Sigmoid colon (tissue), 7 donors: ENCODE measurements around the gene C14orf119. TPM values are rescaled to one million over a fixed set of nuclear protein-coding genes. Genes with fewer than 3 reads are reported as not detected.
A peak's percentile ranks its signal among the peaks of the same experiment; 100 is the strongest.

Source experiments
- DNase-seq: peaks from one replicate; pipeline ENCODE4 v3.0.0-alpha.2; 2019
- H3K27ac ChIP-seq, 4 donors: fragments of 200-600 bp; sonication (generic); one replicate each; pipeline ENCODE4 v1.5.1; 2016 to 2019; ENCODE audit warnings: mild to moderate bottlenecking in 1 of 4
- H3K27me3 ChIP-seq, 3 donors: fragments of 200-600 bp; sonication (generic); one replicate each; pipeline ENCODE4 v1.5.1; 2019; ENCODE audit warnings: mild to moderate bottlenecking in 1 of 3
- H3K36me3 ChIP-seq, 4 donors: fragments of 200-600 bp; sonication (generic); one replicate each; pipeline ENCODE4 v1.5.1; 2016 to 2019
- H3K4me1 ChIP-seq, 4 donors: fragments of 200-600 bp; sonication (generic); one replicate each; pipeline ENCODE4 v1.5.1; 2017 to 2019
- H3K4me3 ChIP-seq, 4 donors: fragments of 200-600 bp; sonication (generic); one replicate each; pipeline ENCODE4 v1.5.1; 2017 to 2019; ENCODE audit warnings: mild to moderate bottlenecking in 2 of 4, moderate library complexity in 1 of 4
- H3K9me3 ChIP-seq, 4 donors: fragments of 200-600 bp in 3 of 4; sonication (generic) in 3 of 4; one replicate each; pipeline versions ENCODE4 v1.5.1 to v1.6.1; 2013 to 2019
- EP300 ChIP-seq, 4 donors: sonication (generic); formaldehyde crosslinking; IDR thresholded peaks; one replicate each; pipeline ENCODE4 v1.6.1; 2017; ENCODE audit warnings: antibody characterized with exemption in 4 of 4
- POLR2A ChIP-seq, 2 donors: fragments of 450-650 bp; IDR thresholded peaks; one replicate each; pipeline ENCODE4 v1.6.1; 2016; ENCODE audit warnings: antibody characterized with exemption in 2 of 2, mild to moderate bottlenecking in 2 of 2, moderate library complexity in 2 of 2
- POLR2AphosphoS5 ChIP-seq, 4 donors: sonication (generic); formaldehyde crosslinking; IDR thresholded peaks; one replicate each; pipeline ENCODE4 v1.6.1; 2017; ENCODE audit warnings: antibody characterized with exemption in 4 of 4
- WGBS, 2 donors: extraction: QIAGEN DNeasy Blood & Tissue Kit; methylation state at CpG; one replicate each; pipeline ENCODE4 v1.1.7; 2013; 5-methylcytosine and 5-hydroxymethylcytosine counted together
- intact Hi-C: fragments of 100-400 bp; cut with DNase I; formaldehyde crosslinking; loops from one replicate; pipeline ENCODE4 v1.15.1; 2023
- polyA plus RNA-seq, 3 donors: library from polyadenylated mRNA; stranded (reverse); fragments of 200-250 nt; gene quantifications; one replicate each; pipeline ENCODE4 v1.2.3, GENCODE V29; 2013
- total RNA-seq, 4 donors: library from RNA; depleted of rRNA; stranded (reverse); fragments of >200 nt; gene quantifications; one replicate each; pipeline ENCODE4 v1.1.0, GENCODE V29; 2016
- TF ChIP-seq, protein P1 (sequence below), 4 experiments: fragments of 450-650 bp in 3 of 4; fragments of 200-600 bp in 1 of 4; IDR thresholded peaks; one replicate each; pipeline ENCODE4 v1.5.1; 2016 to 2019; ENCODE audit warnings: antibody characterized with exemption in 4 of 4, mild to moderate bottlenecking in 3 of 4, moderate library complexity in 2 of 4
- donor health status: healthy with polysubstance abuse.
- donor health status: Bipolar disorder and iron deficiency.
- donor health status: healthy.

The C14orf119 gene
- total and polyA plus RNA-seq, 7 donors = 22.4 to 94.3 (median 38.9) TPM

DNA sequence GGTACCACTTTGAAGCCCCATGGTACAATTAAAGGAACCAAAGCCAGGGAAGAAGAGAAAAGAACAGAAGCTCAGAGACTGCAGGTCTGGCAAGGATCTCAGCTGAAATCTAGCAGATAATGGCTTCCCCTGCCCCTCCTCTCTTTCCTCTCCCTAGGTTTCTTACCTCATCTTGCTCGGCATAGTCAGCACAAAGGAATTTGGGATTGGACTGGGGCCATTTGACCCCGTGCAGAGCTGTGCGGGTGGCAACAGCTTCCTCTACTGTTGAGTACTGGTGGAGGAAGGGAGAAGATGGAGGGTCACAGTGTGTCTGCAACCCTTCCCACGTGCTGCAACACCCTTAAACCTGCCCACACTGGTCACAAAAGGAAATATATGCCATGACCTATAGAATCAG, 33.3 kb upstream of the C14orf119 start:
- peaks cover 0 to 17% (median 11%) of the 10 kb centered on the region in 4 donors for H3K4me1 ChIP-seq
- no peaks in the 10 kb centered on the region for H3K9me3 ChIP-seq
- peak; percentile 87 for DNase-seq
- intact Hi-C loops = no loop called here
- H3K27me3 ChIP-seq = no peaks in the 10 kb centered on the region
- H3K4me3 ChIP-seq = no peak overlapping the region
- peak overlapping the region; percentile 16 to 67 (median 57) for H3K27ac ChIP-seq
- WGBS, 2 donors = 39 to 57% methylated on average over 4 of the region's 4 CpGs
- H3K36me3 ChIP-seq = peaks cover 44 to 88% (median 67%) of the 10 kb centered on the region in 4 donors
- TF ChIP-seq, protein P1, sequence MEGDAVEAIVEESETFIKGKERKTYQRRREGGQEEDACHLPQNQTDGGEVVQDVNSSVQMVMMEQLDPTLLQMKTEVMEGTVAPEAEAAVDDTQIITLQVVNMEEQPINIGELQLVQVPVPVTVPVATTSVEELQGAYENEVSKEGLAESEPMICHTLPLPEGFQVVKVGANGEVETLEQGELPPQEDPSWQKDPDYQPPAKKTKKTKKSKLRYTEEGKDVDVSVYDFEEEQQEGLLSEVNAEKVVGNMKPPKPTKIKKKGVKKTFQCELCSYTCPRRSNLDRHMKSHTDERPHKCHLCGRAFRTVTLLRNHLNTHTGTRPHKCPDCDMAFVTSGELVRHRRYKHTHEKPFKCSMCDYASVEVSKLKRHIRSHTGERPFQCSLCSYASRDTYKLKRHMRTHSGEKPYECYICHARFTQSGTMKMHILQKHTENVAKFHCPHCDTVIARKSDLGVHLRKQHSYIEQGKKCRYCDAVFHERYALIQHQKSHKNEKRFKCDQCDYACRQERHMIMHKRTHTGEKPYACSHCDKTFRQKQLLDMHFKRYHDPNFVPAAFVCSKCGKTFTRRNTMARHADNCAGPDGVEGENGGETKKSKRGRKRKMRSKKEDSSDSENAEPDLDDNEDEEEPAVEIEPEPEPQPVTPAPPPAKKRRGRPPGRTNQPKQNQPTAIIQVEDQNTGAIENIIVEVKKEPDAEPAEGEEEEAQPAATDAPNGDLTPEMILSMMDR (IDR thresholded peaks at IDR 0.05) = no peak
- TF ChIP-seq POLR2AphosphoS5 (IDR thresholded peaks at IDR 0.05) = peak in 3 of 4 donors; percentile 32 to 46 (median 39)
- TF ChIP-seq EP300 (IDR thresholded peaks at IDR 0.05) = no peak
- no peak for TF ChIP-seq POLR2A (IDR thresholded peaks at IDR 0.05)

DNA sequence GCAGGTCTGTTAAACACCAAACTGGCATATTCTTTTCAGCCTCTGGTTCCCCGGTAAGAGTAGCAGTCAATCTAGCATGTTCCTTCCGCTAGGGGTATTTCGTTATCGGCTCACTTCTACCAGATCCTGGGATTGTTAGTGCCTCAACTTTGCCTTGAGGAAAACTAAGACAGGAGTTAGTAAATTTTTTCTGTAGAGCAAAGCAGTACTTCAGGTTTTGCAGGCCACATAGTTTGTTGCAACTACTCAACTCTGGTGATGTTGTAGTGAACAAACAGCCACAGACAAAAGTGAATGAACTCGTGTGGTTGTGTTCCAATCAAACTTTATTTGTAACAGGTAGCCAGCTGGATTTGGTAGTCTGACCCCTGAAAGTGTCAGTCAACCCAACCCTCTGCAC, 31.7 kb upstream of the C14orf119 start:
- no peak for TF ChIP-seq EP300 (IDR thresholded peaks at IDR 0.05)
- TF ChIP-seq, protein P1 (IDR thresholded peaks at IDR 0.05) = no peak
- no peak for TF ChIP-seq POLR2A (IDR thresholded peaks at IDR 0.05)
- no peak for TF ChIP-seq POLR2AphosphoS5 (IDR thresholded peaks at IDR 0.05)
- Histone ChIP-seq H3K36me3 (peaks cover 44 to 100% (median 81%) of the 10 kb centered on the region in 4 donors), H3K9me3 (no peaks in the 10 kb centered on the region), H3K27ac (no peak overlapping the region), H3K4me1 (peaks cover 0 to 17% (median 14%) of the 10 kb centered on the region in 4 donors), H3K4me3 (no peak overlapping the region), H3K27me3 (no peaks in the 10 kb centered on the region)
- no peak for DNase-seq
- intact Hi-C loops = no loop called here
- WGBS, 2 donors = 88 to 92% methylated on average over 5 of the region's 5 CpGs

DNA sequence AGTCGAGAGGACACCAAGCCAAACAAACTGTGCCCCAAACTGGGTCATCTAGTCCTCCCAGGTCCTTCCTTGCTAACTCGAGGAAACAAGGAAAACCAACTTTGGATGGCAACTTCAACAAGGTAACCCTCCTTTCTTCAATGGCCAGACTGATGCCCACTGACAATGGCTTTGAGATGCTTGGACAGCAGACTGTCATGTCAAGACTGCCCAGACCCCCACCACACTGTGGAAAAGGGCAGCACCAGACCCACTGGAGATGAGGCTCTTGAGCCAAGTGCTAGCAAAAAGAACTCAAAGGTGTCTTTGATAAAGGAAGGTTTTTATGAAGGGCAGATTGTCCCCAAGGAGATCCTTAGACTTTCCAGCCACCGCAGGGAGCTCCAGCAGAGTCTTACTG, 28.9 kb upstream of the C14orf119 start:
- TF ChIP-seq EP300 (IDR thresholded peaks at IDR 0.05) (no peak), POLR2A (IDR thresholded peaks at IDR 0.05) (no peak), POLR2AphosphoS5 (IDR thresholded peaks at IDR 0.05) (no peak)
- TF ChIP-seq, protein P1 (IDR thresholded peaks at IDR 0.05) = no peak
- WGBS, 2 donors = 86 to 93% methylated on average over 3 of the region's 3 CpGs
- H3K9me3 ChIP-seq = no peaks in the 10 kb centered on the region
- H3K4me1 ChIP-seq = peaks cover 0 to 40% (median 33%) of the 10 kb centered on the region in 4 donors
- peaks cover 24 to 78% (median 56%) of the 10 kb centered on the region in 4 donors for H3K36me3 ChIP-seq
- H3K4me3 ChIP-seq = no peak overlapping the region
- no peaks in the 10 kb centered on the region for H3K27me3 ChIP-seq
- no peak overlapping the region for H3K27ac ChIP-seq
- DNase-seq = no peak
- intact Hi-C loops = no loop called here

DNA sequence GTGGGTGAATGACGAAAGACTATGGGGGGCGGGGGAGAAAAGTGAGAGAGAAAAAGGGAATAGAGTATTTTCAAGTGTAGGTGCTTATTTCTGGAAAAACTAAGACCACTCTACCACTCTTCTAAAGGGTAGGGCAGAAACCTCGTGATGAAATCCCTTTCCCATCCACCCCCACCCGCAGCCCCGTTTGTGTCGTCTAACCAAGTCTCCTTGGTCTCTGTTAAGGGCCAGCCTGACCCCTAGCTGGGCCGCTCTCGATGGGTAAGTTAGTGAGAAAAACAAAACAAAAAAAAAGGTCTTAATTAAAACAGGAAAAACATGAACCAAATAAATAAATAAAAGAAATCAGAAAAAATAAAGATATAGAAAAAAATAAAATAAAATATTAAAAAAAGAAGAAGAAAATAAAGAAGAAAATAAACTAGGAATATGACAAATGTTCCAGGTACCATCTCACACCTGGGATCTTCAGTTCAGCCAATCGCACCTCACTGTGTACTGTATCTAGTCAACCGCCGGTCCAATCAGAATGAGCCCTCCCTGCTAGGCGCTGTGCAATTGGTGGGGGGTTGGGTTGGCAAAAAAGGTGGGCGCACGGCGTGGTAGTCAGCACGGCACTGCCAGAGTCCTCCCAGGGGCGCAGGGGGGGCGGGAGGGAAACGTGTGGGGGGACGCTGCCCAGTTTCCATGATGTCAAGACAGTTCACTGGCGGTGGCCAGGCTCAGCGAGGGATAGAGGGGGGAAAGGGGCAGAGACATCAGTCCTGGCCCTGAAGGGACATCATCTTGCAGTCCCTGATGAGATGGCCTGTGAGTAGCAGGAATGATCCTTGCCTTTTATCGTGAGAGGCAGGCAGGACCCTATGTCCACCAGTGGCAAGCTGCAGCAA, 28.2 kb upstream of the C14orf119 start:
- H3K27me3 ChIP-seq = no peaks in the 10 kb centered on the region
- H3K27ac ChIP-seq = no peak overlapping the region
- peaks cover 22 to 70% (median 53%) of the 10 kb centered on the region in 4 donors for H3K36me3 ChIP-seq
- no peaks in the 10 kb centered on the region for H3K9me3 ChIP-seq
- TF ChIP-seq POLR2A (IDR thresholded peaks at IDR 0.05) (no peak), EP300 (IDR thresholded peaks at IDR 0.05) (no peak), POLR2AphosphoS5 (IDR thresholded peaks at IDR 0.05) (no peak)
- TF ChIP-seq, protein P1 (IDR thresholded peaks at IDR 0.05) = no peak
- intact Hi-C loops = no loop called here
- peaks cover 0 to 43% (median 36%) of the 10 kb centered on the region in 4 donors for H3K4me1 ChIP-seq
- 90 to 92% methylated on average over 23 of the region's 23 CpGs for WGBS, 2 donors
- H3K4me3 ChIP-seq = no peak overlapping the region
- DNase-seq = no peak
